Nephron progenitor cell (in vitro differentiated cells): ENCODE results near the gene KCNK13.

Experiments
- DNase-seq: peaks from one replicate; pipeline ENCODE4 v3.0.0; 2021
- H3K27ac Mint-ChIP-seq: 2 replicates; pipeline ENCODE4 v1.8.0; 2021; ENCODE audit warnings: mild to moderate bottlenecking, moderate library complexity, mixed read lengths
- H3K27me3 Mint-ChIP-seq: 2 replicates; pipeline ENCODE4 v1.8.0; 2021; ENCODE audit warnings: mild to moderate bottlenecking, low read depth, mixed read lengths; ENCODE audit not compliant: poor library complexity
- H3K36me3 Mint-ChIP-seq: 2 replicates; pipeline ENCODE4 v1.8.0; 2021; ENCODE audit warnings: low read depth, mixed read lengths
- H3K4me1 Mint-ChIP-seq: 2 replicates; pipeline ENCODE4 v1.8.0; 2021; ENCODE audit warnings: mixed read lengths
- H3K4me3 Mint-ChIP-seq: 2 replicates; pipeline ENCODE4 v1.8.0; 2021; ENCODE audit warnings: mild to moderate bottlenecking, moderate library complexity, mixed read lengths
- H3K9me3 Mint-ChIP-seq: 2 replicates; pipeline ENCODE4 v1.8.0; 2021; ENCODE audit warnings: mild to moderate bottlenecking, moderate library complexity, mixed read lengths
- CTCF ChIP-seq: fragments of 200-600 bp; sonication (generic); IDR thresholded peaks from 2 replicates; pipeline ENCODE4 v1.5.0; 2021; ENCODE audit warnings: antibody characterized with exemption

Gene KCNK13

DNA sequence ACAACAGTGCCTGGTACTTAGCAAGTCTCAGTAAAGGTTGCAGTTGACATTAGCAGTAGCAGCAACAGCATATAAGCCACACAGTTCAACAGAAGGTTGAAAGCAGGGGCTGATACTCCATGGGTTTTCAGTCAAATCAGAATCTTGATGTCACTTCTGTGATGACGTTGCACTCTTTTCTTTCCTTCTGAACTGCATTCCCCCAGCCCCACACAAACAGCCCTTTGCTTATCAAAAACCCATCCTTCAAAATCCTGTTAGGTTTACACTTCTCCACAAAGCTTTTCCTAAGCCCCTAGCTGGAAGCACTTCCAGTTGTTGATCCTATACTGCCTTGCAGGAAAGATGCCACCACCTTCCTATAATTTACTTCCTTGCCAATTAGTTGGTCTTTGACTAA is 34.0 kb upstream of the KCNK13 start:
- Mint-ChIP-seq H3K36me3 (peaks cover 56% of the 10 kb centered on the region), H3K9me3 (no peaks in the 10 kb centered on the region), H3K27ac (peak overlapping the region; percentile 78), H3K4me3 (no peak overlapping the region), H3K27me3 (no peaks in the 10 kb centered on the region), H3K4me1 (no peaks in the 10 kb centered on the region)
- DNase-seq: no peak
- no peak for TF ChIP-seq CTCF

DNA sequence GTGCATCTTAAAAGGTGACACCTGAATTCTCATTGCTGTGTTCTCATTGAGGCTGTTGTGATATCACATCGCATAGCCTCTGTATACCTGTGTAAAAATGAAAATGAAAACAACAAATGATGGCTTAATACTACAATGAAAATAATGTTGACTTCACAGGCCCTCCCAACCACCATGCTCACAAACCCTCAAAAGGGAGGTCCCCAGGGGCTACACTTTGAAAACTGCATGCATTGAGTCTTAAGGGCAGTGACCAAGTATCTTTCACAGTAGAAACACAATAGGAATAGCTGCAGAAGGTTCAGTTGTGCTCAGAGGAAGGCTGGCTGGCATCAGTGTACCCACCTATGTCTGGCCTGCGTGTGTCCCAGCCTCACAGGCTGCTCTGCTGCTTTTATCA is 27.6 kb upstream of the KCNK13 start:
- Mint-ChIP-seq H3K27ac (no peak overlapping the region), H3K36me3 (peaks cover 85% of the 10 kb centered on the region), H3K4me1 (peaks cover 5% of the 10 kb centered on the region), H3K9me3 (no peaks in the 10 kb centered on the region), H3K4me3 (no peak overlapping the region), H3K27me3 (no peaks in the 10 kb centered on the region)
- no peak for DNase-seq
- TF ChIP-seq CTCF: no peak

- no peaks in the 10 kb centered on the region for H3K9me3 Mint-ChIP-seq
- H3K27me3 Mint-ChIP-seq: no peaks in the 10 kb centered on the region
- DNase-seq: no peak
- peak overlapping the region; percentile 12 for H3K27ac Mint-ChIP-seq
- peaks cover 90% of the 10 kb centered on the region for H3K36me3 Mint-ChIP-seq
- TF ChIP-seq CTCF: no peak
- no peak overlapping the region for H3K4me3 Mint-ChIP-seq
- H3K4me1 Mint-ChIP-seq: peaks cover 5% of the 10 kb centered on the region
These were observed 26.8 kb upstream of the KCNK13 start for GRCh38 chr14:90034835-90035525.

DNA sequence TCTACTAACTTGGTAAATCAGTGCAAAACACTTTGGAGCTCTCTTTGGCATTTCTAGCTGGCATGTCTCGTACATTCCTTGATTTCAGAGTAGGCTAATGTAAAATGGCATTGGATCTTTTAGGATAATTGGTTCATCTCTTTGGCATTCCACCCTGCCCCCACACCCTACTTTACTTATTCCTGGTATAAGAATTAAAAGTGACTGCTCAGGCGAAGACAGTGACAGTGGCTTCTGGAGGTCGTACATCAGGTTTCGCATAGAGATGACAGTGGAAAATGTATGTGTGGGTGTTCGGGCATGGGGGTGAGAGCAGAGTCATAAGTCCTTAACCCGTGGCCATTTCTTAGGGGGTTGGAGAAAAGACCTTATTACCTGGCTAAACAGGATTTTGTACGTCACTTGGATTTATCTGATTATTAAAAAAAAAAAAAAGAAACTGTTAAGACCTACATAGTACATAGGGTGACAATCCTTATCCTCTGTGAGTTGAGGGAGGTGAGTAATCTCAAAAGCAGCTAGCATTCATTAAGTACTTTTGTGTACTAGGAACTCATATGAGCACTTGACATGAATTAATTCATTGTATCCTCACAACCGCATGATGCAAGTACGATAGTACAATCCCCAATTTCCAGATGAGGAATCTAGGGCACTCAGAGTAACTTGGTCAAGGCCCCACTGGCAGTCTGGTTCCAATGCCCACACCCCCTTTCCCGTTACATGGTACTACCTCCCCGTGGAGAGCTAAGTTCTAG is 22.4 kb upstream of the KCNK13 start:
- H3K4me3 Mint-ChIP-seq: no peak overlapping the region

DNA sequence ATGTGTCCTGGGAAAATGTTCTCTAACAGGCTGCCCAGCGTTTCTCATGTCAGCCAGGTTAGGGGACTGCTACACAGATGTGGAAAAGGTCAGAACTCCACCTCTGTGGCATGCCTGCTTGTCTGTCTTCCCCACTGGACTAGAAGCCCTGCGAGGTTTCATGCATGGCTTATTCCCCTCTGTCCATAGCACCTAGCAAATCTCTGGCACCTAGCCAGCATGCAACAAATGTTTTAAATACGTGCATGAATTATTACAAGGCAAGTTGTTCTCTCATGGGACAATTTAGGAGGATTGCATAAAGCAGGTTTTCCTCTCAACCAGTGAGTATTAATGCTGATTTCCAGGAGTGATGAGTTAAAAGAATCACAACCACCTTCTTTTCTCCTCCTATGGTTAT is 21.4 kb upstream of the KCNK13 start:
- Mint-ChIP-seq H3K9me3 (no peaks in the 10 kb centered on the region), H3K27ac (no peak overlapping the region), H3K4me3 (no peak overlapping the region), H3K4me1 (peaks cover 12% of the 10 kb centered on the region), H3K27me3 (no peaks in the 10 kb centered on the region), H3K36me3 (peaks cover 82% of the 10 kb centered on the region)
- no peak for DNase-seq
- TF ChIP-seq CTCF: no peak

More for the DNA sequence above, 22.4 kb upstream of the KCNK13 start:
- TF ChIP-seq CTCF: no peak
- peaks cover 85% of the 10 kb centered on the region for H3K36me3 Mint-ChIP-seq
- peaks cover 13% of the 10 kb centered on the region for H3K4me1 Mint-ChIP-seq
- H3K27ac Mint-ChIP-seq: no peak overlapping the region
- H3K9me3 Mint-ChIP-seq: no peaks in the 10 kb centered on the region
- DNase-seq: no peak
- H3K27me3 Mint-ChIP-seq: no peaks in the 10 kb centered on the region
